ENCODE data around the gene RAPGEF2. TPM values are rescaled to one million over a fixed set of nuclear protein-coding genes. Genes with fewer than 3 reads are reported as not detected.
A peak's percentile ranks its signal among the peaks of the same experiment; 100 is the strongest.

Gene RAPGEF2
- total and polyA plus RNA-seq, 2 of the 8 experiments (the other 6 are each of a cell fraction or from before 2014, with no cell fraction given), result 24.4 to 48.6 TPM

- TF ChIP-seq CHD7 (IDR thresholded peaks at IDR 0.05; ENCODE audit: insufficient replicate concordance, low read length), result peak; percentile 14
Measured at GRCh38 chr4:159282944-159283343, 180.1 kb downstream of the RAPGEF2 start (continued).

Measured in H1 (cell line).